Smooth muscle cell of the coronary artery (primary cell): ENCODE measurements around the gene MBD3. TPM values are rescaled to one million over a fixed set of nuclear protein-coding genes. Genes with fewer than 3 reads are reported as not detected.

ENCODE experiments used
- total RNA-seq: library from RNA; depleted of rRNA; stranded (reverse); fragments of >200 nt; gene quantifications from 2 replicates; pipeline ENCODE4 v1.2.3, GENCODE V29; 2014; ENCODE audit warnings: low replicate concordance

The MBD3 gene, protein sequence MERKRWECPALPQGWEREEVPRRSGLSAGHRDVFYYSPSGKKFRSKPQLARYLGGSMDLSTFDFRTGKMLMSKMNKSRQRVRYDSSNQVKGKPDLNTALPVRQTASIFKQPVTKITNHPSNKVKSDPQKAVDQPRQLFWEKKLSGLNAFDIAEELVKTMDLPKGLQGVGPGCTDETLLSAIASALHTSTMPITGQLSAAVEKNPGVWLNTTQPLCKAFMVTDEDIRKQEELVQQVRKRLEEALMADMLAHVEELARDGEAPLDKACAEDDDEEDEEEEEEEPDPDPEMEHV
- total RNA-seq, result 75.7 and 87.9 TPM in 2 replicates

GRCh38 chr19:1592755-1593500 lies at the start of gene MBD3:
MBD3 (minus strand) TSS chr19:1592865; CDS start chr19:1592631, 234 bp downstream.

DNA sequence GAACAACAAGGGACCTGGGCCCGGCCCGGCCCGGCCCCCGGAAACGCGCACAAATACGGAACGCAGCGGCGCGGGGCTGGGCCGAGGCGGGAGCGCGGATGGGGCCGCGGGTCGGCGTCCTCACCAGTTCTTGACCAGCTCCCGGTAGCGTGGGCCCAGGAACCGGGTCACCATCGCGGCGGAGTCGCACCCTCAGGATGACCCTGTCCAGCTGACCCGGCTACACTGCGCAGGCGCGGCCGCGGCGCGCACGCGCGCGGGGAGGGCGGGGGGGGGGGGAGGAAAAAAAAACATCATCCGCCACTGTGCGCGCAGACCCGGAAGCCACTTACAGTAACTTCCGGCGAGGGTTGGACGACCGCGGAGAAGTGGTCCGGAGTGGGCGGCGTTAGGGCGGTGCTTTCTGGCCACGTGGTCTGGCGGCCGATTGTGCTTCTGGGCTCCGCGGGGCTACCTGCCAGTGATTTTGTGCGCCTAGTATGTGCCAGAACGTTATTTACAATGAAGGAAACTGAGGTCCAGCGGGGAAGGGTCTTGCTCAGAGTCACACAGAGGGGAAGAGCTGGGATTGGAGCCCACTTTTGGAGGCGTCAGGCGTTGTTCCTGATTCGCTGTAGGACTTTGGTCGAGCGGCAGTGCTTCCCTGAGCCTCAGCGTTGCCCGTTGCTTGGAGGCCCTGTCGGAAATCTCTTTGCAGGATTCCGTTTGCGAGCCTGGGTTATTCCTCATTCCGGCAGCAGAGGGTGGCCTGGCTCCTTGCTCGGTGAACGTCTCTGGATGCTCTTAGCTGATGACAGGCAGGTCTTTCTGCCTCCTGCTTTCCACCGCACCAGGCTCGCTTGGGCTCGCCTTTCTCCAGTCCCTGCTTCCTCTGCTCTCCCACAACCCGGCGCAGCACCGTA lies 12.8 kb upstream of the MBD3 start, which contains the start of gene UQCR11:
Gene UQCR11 (minus strand): TSS at position 227 of the 902 bp plus-strand sequence. CDS start 53 bp downstream, at position 174.

DNA sequence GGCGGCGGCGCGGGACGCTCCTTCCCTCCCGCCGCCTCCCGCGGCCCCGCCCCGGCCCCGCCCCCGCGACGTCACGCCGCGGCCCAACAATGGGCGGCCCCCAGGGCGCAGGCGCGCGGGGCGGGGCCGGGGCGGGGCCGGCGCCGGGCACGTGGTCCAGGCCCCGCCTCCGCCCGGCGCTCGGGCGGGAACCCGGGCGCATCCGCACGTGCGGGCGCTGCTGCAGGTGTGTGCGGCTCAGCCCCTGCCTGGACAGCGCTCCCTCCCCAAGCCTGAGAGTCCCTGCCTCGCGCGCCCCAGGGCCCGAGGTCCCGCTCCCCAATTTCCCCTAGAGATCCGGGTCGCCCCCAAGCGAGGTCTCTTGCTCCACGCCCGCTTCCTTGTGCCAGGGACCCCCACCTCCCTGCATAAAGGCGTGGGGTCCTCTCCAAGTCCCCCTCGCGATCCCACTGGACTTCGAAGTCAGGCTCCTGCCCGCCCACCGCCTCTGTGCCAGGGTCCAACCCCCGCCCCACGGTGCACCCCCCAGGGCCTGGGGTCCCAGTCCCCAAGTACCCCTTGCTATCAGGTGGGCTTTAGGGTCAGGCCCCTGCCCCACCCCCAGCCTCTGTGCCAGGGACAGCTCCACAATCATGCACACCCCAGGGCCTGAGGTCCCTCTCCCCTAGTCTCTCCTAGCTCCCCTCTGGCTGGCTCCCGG lies 24.2 kb downstream of the MBD3 start, which contains the start of gene MEX3D:
Gene MEX3D (minus strand): TSS at position 6 of the 700 bp plus-strand sequence. CDS start 267 bp downstream, outside the sequence.

Other genes starting within 250 kb of the MBD3 start
- 51.4 and 87.2 TPM in 2 replicates for gene NDUFS7, start 209.0 kb downstream of the MBD3 start, total RNA-seq
- 29.8 and 36.3 TPM in 2 replicates for gene GAMT, start 191.3 kb downstream of the MBD3 start, total RNA-seq
- gene DAZAP1, start 185.3 kb downstream of the MBD3 start, total RNA-seq, result 22.8 and 53.7 TPM in 2 replicates
- gene RPS15, start 154.5 kb downstream of the MBD3 start, total RNA-seq, result 178 and 496 TPM in 2 replicates
- gene APC2, start 142.7 kb downstream of the MBD3 start, total RNA-seq, result under 0.01 and 0.08 TPM in 2 replicates
- gene C19orf25, start 113.7 kb downstream of the MBD3 start, total RNA-seq, result 13.5 and 21.2 TPM in 2 replicates
- gene PCSK4, start 102.5 kb downstream of the MBD3 start, total RNA-seq, result 0.68 and 1.5 TPM in 2 replicates
- 1.3 and 2.2 TPM in 2 replicates for gene REEP6, start 101.7 kb downstream of the MBD3 start, total RNA-seq
- 1.3 and 2.6 TPM in 2 replicates for gene ADAMTSL5, start 79.8 kb downstream of the MBD3 start, total RNA-seq
- gene PLK5, start 68.8 kb downstream of the MBD3 start, total RNA-seq, result not detected in 2 replicates
- 29.7 and 35.6 TPM in 2 replicates for gene MEX3D, start 24.5 kb downstream of the MBD3 start, total RNA-seq
- gene UQCR11, start 12.6 kb upstream of the MBD3 start, total RNA-seq, result 42.0 and 110 TPM in 2 replicates
- 58.5 and 79.1 TPM in 2 replicates for gene TCF3, start 59.8 kb upstream of the MBD3 start, total RNA-seq
- not detected in 2 replicates for gene ONECUT3, start 160.6 kb upstream of the MBD3 start, total RNA-seq
- gene ATP8B3, start 219.4 kb upstream of the MBD3 start, total RNA-seq, result 0.82 and 2.0 TPM in 2 replicates